HEK293 (cell line): ENCODE data around the gene PLPP1.
A peak's percentile ranks its signal among the peaks of the same experiment; 100 is the strongest.

ENCODE experiments used
- CTCF ChIA-PET: fragments of 350-600 bp; formaldehyde crosslinking; extraction: SDS; loops from one replicate; lab custom pipeline; 2021; ENCODE audit warnings: antibody characterized with exemption; lab: Yijun Ruan, JAX
- POLR2A ChIA-PET: fragments of 300-600 bp; formaldehyde crosslinking; extraction: SDS; loops from one replicate; lab custom pipeline; 2020; ENCODE audit warnings: antibody characterized with exemption, inconsistent platforms; lab: Yijun Ruan, JAX
- H3K27ac ChIP-seq: fragments of 200-500 bp; sonication (Bioruptor generic); 2 replicates; pipeline ENCODE4 v1.5.1; 2014; ENCODE audit warnings: low read depth, low read length, control low read depth, inconsistent platforms; ENCODE audit errors: extremely low read depth
- H3K36me3 ChIP-seq, 2 experiments: fragments of 200-500 bp in 1 of 2; sonication (Bioruptor generic) in 1 of 2; 1 replicate in 1 of 2; 2 replicates in 1 of 2; pipeline ENCODE4 v1.5.1; 2014 to 2017; ENCODE audit warnings: inconsistent platforms in 2 of 2, low read length in 2 of 2; ENCODE audit not compliant: control insufficient read depth in 2 of 2, insufficient read depth in 1 of 2
- H3K4me1 ChIP-seq: fragments of 200-500 bp; sonication (Bioruptor generic); 2 replicates; pipeline ENCODE4 v1.5.1; 2014; ENCODE audit warnings: mild to moderate bottlenecking, low read length, inconsistent platforms; ENCODE audit not compliant: control insufficient read depth, insufficient read depth
- H3K4me3 ChIP-seq: 2 replicates; pipeline ENCODE4 v1.5.1; 2011; ENCODE audit warnings: low read depth, mild to moderate bottlenecking, control low read depth, low read length, moderate library complexity
- H3K9me3 ChIP-seq: fragments of 200-500 bp; sonication (Bioruptor generic); 2 replicates; pipeline ENCODE4 v1.5.1; 2014; ENCODE audit warnings: low read depth, low read length, inconsistent platforms; ENCODE audit not compliant: control insufficient read depth, insufficient read depth
- BCL11A ChIP-seq: fragments of 450-650 bp; formaldehyde crosslinking; IDR thresholded peaks from 2 replicates; pipeline ENCODE4 v1.5.1; 2016; ENCODE audit warnings: low read depth, missing biosample characterization, missing genetic modification characterization
- GLIS2 ChIP-seq: fragments of 450-650 bp; formaldehyde crosslinking; IDR thresholded peaks from 2 replicates; pipeline ENCODE4 v1.5.1; 2016; ENCODE audit warnings: missing biosample characterization, missing genetic modification characterization
- MYNN ChIP-seq: fragments of 450-650 bp; formaldehyde crosslinking; IDR thresholded peaks from 2 replicates; pipeline ENCODE4 v1.5.1; 2016; ENCODE audit warnings: missing biosample characterization, missing genetic modification characterization, borderline replicate concordance
- RBAK ChIP-seq: fragments of 450-650 bp; formaldehyde crosslinking; IDR thresholded peaks from 2 replicates; pipeline ENCODE4 v1.5.1; 2016; ENCODE audit warnings: missing biosample characterization, missing genetic modification characterization
- SP2 ChIP-seq: fragments of 450-650 bp; formaldehyde crosslinking; IDR thresholded peaks from 2 replicates; pipeline ENCODE4 v1.5.1; 2016; ENCODE audit warnings: missing biosample characterization, missing genetic modification characterization
- SP7 ChIP-seq: fragments of 450-650 bp; formaldehyde crosslinking; IDR thresholded peaks from 2 replicates; pipeline ENCODE4 v1.5.1; 2016; ENCODE audit warnings: missing biosample characterization, missing genetic modification characterization
- ZFHX2 ChIP-seq: fragments of 450-650 bp; formaldehyde crosslinking; conservative IDR thresholded peaks from 2 replicates; pipeline ENCODE4 v1.5.1; 2016; ENCODE audit warnings: missing biosample characterization, missing genetic modification characterization
- ZIC2 ChIP-seq: fragments of 450-650 bp; formaldehyde crosslinking; IDR thresholded peaks from 2 replicates; pipeline ENCODE4 v1.5.1; 2016; ENCODE audit warnings: missing biosample characterization, missing genetic modification characterization
- ZNF16 ChIP-seq: fragments of 450-650 bp; formaldehyde crosslinking; IDR thresholded peaks from 2 replicates; pipeline ENCODE4 v1.5.1; 2016; ENCODE audit warnings: low read depth, missing biosample characterization, missing genetic modification characterization
- ZNF175 ChIP-seq: fragments of 450-650 bp; formaldehyde crosslinking; IDR thresholded peaks from 2 replicates; pipeline ENCODE4 v1.5.1; 2016; ENCODE audit warnings: missing biosample characterization, missing genetic modification characterization
- ZNF354C ChIP-seq: fragments of 450-650 bp; formaldehyde crosslinking; IDR thresholded peaks from 2 replicates; pipeline ENCODE4 v1.5.1; 2016; ENCODE audit warnings: missing biosample characterization, missing genetic modification characterization, low read depth, borderline replicate concordance
- ZNF433 ChIP-seq: fragments of 450-650 bp; formaldehyde crosslinking; IDR thresholded peaks from 2 replicates; pipeline ENCODE4 v1.5.1; 2016; ENCODE audit warnings: missing biosample characterization, missing genetic modification characterization, low read depth
- ZNF473 ChIP-seq: fragments of 450-650 bp; formaldehyde crosslinking; IDR thresholded peaks from 2 replicates; pipeline ENCODE4 v1.5.1; 2017; ENCODE audit warnings: missing biosample characterization, missing genetic modification characterization
- ZNF48 ChIP-seq: fragments of 450-650 bp; formaldehyde crosslinking; IDR thresholded peaks from 2 replicates; pipeline ENCODE4 v1.5.1; 2016; ENCODE audit warnings: missing biosample characterization, missing genetic modification characterization
- ZNF530 ChIP-seq: fragments of 450-650 bp; formaldehyde crosslinking; IDR thresholded peaks from 2 replicates; pipeline ENCODE4 v1.5.1; 2016; ENCODE audit warnings: low read depth, missing biosample characterization, missing genetic modification characterization
- ZNF560 ChIP-seq: fragments of 450-650 bp; formaldehyde crosslinking; IDR thresholded peaks from 2 replicates; pipeline ENCODE4 v1.5.1; 2017; ENCODE audit warnings: missing biosample characterization, missing genetic modification characterization, borderline replicate concordance
- ZNF571 ChIP-seq: fragments of 450-650 bp; formaldehyde crosslinking; IDR thresholded peaks from 2 replicates; pipeline ENCODE4 v1.5.0; 2017; ENCODE audit warnings: missing biosample characterization, missing genetic modification characterization
- ZNF596 ChIP-seq: fragments of 450-650 bp; IDR thresholded peaks from 2 replicates; pipeline ENCODE4 v1.5.0; 2018; ENCODE audit warnings: missing biosample characterization, mild to moderate bottlenecking, missing genetic modification characterization, moderate library complexity
- ZNF624 ChIP-seq: fragments of 450-650 bp; formaldehyde crosslinking; IDR thresholded peaks from 2 replicates; pipeline ENCODE4 v1.5.1; 2017; ENCODE audit warnings: missing biosample characterization, missing genetic modification characterization
- ZXDB ChIP-seq: fragments of 450-650 bp; formaldehyde crosslinking; IDR thresholded peaks from 2 replicates; pipeline ENCODE4 v1.5.1; 2016; ENCODE audit warnings: missing biosample characterization, missing genetic modification characterization
- TF ChIP-seq, protein P1 (sequence below): fragments of 450-650 bp; formaldehyde crosslinking; IDR thresholded peaks from 2 replicates; pipeline ENCODE4 v1.5.1; 2016; ENCODE audit warnings: missing biosample characterization, missing genetic modification characterization
- TF ChIP-seq, protein P2 (sequence below): IDR thresholded peaks from 2 replicates; pipeline ENCODE4 v1.6.1; 2011; ENCODE audit warnings: mild to moderate bottlenecking, low read depth, low read length, borderline replicate concordance
- TF ChIP-seq, protein P3 (sequence below): fragments of 450-650 bp; formaldehyde crosslinking; IDR thresholded peaks from 2 replicates; pipeline ENCODE4 v1.5.1; 2017; ENCODE audit warnings: missing biosample characterization, missing genetic modification characterization
- TF ChIP-seq, protein P4 (sequence below): fragments of 450-650 bp; formaldehyde crosslinking; IDR thresholded peaks from 2 replicates; pipeline ENCODE4 v1.5.1; 2016; ENCODE audit warnings: missing biosample characterization, missing genetic modification characterization

The PLPP1 gene

DNA sequence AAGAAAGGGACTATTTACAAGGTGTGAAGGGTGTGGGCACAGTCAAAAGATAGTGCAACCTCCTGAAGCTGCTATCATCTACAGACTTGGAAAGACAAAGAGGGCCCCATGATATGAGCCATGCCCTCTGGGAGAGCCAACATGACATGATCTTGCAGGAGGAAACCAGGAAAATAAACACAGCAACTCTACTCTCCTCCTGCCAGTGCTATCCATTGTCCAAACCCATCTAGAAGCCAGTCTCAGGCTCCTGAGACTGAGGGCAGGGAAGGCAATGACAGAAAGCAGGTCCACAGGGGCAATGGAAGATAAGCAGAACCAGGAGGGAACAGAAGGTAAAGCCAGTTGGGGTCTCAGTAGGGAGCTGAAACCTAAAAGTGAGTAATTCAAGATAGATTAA is 37.1 kb downstream of the PLPP1 start:
- Histone ChIP-seq H3K27ac (no peak overlapping the region; the same call in 1 of the 2 replicates), H3K4me3 (no peak overlapping the region), H3K4me1 (peaks cover 11% of the 10 kb centered on the region), H3K36me3 (no peaks in the 10 kb centered on the region), H3K9me3 (no peaks in the 10 kb centered on the region)
- TF ChIP-seq ZIC2 (tag by site-specific recombination) (peak; percentile 64), ZXDB (tag by site-specific recombination) (no peak), ZNF354C (tag by site-specific recombination) (no peak), ZNF433 (tag by site-specific recombination) (no peak), ZNF624 (tag by site-specific recombination) (no peak), ZNF48 (tag by site-specific recombination) (no peak), ZNF571 (tag by site-specific recombination) (no peak), ZNF560 (tag by site-specific recombination) (no peak)
- TF ChIP-seq, protein P1, sequence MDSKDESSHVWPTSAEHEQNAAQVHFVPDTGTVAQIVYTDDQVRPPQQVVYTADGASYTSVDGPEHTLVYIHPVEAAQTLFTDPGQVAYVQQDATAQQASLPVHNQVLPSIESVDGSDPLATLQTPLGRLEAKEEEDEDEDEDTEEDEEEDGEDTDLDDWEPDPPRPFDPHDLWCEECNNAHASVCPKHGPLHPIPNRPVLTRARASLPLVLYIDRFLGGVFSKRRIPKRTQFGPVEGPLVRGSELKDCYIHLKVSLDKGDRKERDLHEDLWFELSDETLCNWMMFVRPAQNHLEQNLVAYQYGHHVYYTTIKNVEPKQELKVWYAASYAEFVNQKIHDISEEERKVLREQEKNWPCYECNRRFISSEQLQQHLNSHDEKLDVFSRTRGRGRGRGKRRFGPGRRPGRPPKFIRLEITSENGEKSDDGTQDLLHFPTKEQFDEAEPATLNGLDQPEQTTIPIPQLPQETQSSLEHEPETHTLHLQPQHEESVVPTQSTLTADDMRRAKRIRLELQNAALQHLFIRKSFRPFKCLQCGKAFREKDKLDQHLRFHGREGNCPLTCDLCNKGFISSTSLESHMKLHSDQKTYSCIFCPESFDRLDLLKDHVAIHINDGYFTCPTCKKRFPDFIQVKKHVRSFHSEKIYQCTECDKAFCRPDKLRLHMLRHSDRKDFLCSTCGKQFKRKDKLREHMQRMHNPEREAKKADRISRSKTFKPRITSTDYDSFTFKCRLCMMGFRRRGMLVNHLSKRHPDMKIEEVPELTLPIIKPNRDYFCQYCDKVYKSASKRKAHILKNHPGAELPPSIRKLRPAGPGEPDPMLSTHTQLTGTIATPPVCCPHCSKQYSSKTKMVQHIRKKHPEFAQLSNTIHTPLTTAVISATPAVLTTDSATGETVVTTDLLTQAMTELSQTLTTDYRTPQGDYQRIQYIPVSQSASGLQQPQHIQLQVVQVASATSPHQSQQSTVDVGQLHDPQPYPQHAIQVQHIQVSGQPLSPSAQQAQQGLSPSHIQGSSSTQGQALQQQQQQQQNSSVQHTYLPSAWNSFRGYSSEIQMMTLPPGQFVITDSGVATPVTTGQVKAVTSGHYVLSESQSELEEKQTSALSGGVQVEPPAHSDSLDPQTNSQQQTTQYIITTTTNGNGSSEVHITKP (tag by site-specific recombination), result peak; percentile 49
- POLR2A ChIA-PET, result no interaction called here
- CTCF ChIA-PET, result no interaction called here

DNA sequence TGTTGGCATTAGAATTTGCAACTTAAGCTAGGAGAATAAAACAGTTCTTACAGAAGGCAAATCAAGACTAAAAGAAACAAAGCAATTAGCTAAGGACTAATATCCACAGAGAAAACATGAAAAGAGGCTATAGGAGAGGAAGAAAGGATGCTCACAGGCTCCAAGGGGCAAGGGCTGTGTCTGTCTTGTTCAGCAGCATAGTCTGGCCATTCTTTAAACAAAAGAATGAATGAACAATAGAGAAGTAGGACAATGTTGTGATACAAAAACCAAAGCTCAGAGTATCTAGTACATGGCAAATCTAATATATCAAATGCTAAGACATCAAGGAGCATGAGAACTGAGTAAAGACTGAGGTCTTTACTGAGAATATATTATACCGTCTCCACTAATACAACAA is 39.5 kb downstream of the PLPP1 start:
- POLR2A ChIA-PET, result no interaction called here
- Histone ChIP-seq H3K27ac (no peak overlapping the region), H3K36me3 (no peaks in the 10 kb centered on the region), H3K4me1 (peaks cover 15% of the 10 kb centered on the region), H3K9me3 (no peaks in the 10 kb centered on the region), H3K4me3 (no peak overlapping the region)
- TF ChIP-seq SP2 (tag by site-specific recombination) (no peak), ZNF596 (tag by site-specific recombination) (no peak), MYNN (tag by site-specific recombination) (no peak), RBAK (tag by site-specific recombination) (no peak), BCL11A (tag by site-specific recombination) (no peak), SP7 (no peak), ZFHX2 (tag by site-specific recombination) (no peak), ZNF16 (tag by site-specific recombination) (no peak), ZNF473 (no peak), GLIS2 (tag by site-specific recombination) (no peak), ZNF175 (tag by site-specific recombination) (no peak), ZNF530 (tag by site-specific recombination) (no peak)
- TF ChIP-seq, protein P2, sequence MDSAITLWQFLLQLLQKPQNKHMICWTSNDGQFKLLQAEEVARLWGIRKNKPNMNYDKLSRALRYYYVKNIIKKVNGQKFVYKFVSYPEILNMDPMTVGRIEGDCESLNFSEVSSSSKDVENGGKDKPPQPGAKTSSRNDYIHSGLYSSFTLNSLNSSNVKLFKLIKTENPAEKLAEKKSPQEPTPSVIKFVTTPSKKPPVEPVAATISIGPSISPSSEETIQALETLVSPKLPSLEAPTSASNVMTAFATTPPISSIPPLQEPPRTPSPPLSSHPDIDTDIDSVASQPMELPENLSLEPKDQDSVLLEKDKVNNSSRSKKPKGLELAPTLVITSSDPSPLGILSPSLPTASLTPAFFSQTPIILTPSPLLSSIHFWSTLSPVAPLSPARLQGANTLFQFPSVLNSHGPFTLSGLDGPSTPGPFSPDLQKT, result no peak
- TF ChIP-seq, protein P3, sequence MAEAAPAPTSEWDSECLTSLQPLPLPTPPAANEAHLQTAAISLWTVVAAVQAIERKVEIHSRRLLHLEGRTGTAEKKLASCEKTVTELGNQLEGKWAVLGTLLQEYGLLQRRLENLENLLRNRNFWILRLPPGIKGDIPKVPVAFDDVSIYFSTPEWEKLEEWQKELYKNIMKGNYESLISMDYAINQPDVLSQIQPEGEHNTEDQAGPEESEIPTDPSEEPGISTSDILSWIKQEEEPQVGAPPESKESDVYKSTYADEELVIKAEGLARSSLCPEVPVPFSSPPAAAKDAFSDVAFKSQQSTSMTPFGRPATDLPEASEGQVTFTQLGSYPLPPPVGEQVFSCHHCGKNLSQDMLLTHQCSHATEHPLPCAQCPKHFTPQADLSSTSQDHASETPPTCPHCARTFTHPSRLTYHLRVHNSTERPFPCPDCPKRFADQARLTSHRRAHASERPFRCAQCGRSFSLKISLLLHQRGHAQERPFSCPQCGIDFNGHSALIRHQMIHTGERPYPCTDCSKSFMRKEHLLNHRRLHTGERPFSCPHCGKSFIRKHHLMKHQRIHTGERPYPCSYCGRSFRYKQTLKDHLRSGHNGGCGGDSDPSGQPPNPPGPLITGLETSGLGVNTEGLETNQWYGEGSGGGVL (tag by site-specific recombination), result no peak
- TF ChIP-seq, protein P4, sequence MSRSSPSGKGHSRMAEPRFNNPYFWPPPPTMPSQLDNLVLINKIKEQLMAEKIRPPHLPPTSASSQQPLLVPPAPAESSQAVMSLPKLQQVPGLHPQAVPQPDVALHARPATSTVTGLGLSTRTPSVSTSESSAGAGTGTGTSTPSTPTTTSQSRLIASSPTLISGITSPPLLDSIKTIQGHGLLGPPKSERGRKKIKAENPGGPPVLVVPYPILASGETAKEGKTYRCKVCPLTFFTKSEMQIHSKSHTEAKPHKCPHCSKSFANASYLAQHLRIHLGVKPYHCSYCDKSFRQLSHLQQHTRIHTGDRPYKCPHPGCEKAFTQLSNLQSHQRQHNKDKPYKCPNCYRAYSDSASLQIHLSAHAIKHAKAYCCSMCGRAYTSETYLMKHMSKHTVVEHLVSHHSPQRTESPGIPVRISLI (tag by site-specific recombination), result no peak
- CTCF ChIA-PET, result interaction anchor here (0.7 to 1.8 kb wide), 3 partner anchors 11 to 267 kb away, joined by 3 to 5 read pairs (median 5); no protein-coding TSS in a partner anchor
